ENCODE measurements around the gene PRKCA. TPM values are rescaled to one million over a fixed set of nuclear protein-coding genes. Genes with fewer than 3 reads are reported as not detected.

The PRKCA gene
- total RNA-seq, 1 experiment from 2014 or later, result 22.6 TPM

GRCh38 chr17:66262767-66263166, 39.6 kb upstream of the PRKCA start:
- intact Hi-C loops (cut with micrococcal nuclease), result no loop called here
- CTCF ChIA-PET, result no interaction called here
- Histone ChIP-seq H3K4me1 (ENCODE audit: insufficient read depth, low read length) (peaks cover under 1% of the 10 kb centered on the region; the same call in 1 of the 2 replicates), H3F3A (ENCODE audit: low read length, unreplicated experiment) (no peaks in the 10 kb centered on the region), H2AFZ (ENCODE audit: low read length) (no peak overlapping the region), H3K9me2 (replicated peaks; ENCODE audit: low read length) (no peaks in the 10 kb centered on the region), H3K9ac (ENCODE audit: low read length) (no peak overlapping the region), H3K9me3 (ENCODE audit: low read length) (no peaks in the 10 kb centered on the region), H3K4me3 (ENCODE audit: low read length) (no peak overlapping the region), H3K36me3 (ENCODE audit: low read depth, low read length) (no peaks in the 10 kb centered on the region), H3K4me2 (ENCODE audit: low read length) (no peak overlapping the region), H3K27me3 (ENCODE audit: low read length) (no peaks in the 10 kb centered on the region), H3K27ac (ENCODE audit: low read length) (no peak overlapping the region), H3K79me2 (ENCODE audit: low read length) (no peaks in the 10 kb centered on the region), H4K20me1 (ENCODE audit: low read length) (no peaks in the 10 kb centered on the region)
- POLR2A ChIA-PET (ENCODE audit: unreplicated experiment), result no interaction called here
- ATAC-seq (no peak), DNase-seq (no peak)
- TF ChIP-seq EZH2phosphoT487 (IDR thresholded peaks at IDR 0.05; ENCODE audit: borderline replicate concordance, low read length) (no peak), EZH2 (IDR thresholded peaks at IDR 0.05; ENCODE audit: low read length, unreplicated experiment) (no peak), CTCF (conservative IDR thresholded peaks at IDR 0.05; ENCODE audit: low read depth, low read length) (no peak)
- no TSS peak for BruUV-seq (replicated peaks)

- no peak overlapping the region for H3K9ac ChIP-seq (ENCODE audit: low read length)
- no peak for DNase-seq
- H3K27ac ChIP-seq (ENCODE audit: low read length), result no peak overlapping the region
- no peaks in the 10 kb centered on the region for H3K9me2 ChIP-seq (replicated peaks; ENCODE audit: low read length)
- no peak for ATAC-seq
- no peak overlapping the region for H2AFZ ChIP-seq (ENCODE audit: low read length)
- POLR2A ChIA-PET (ENCODE audit: unreplicated experiment), result no interaction called here
- TF ChIP-seq EZH2phosphoT487 (IDR thresholded peaks at IDR 0.05; ENCODE audit: borderline replicate concordance, low read length) (no peak), EZH2 (IDR thresholded peaks at IDR 0.05; ENCODE audit: low read length, unreplicated experiment) (no peak), CTCF (conservative IDR thresholded peaks at IDR 0.05; ENCODE audit: low read depth, low read length) (no peak)
- no peak overlapping the region for H3K4me2 ChIP-seq (ENCODE audit: low read length)
- H3K36me3 ChIP-seq (ENCODE audit: low read depth, low read length), result no peaks in the 10 kb centered on the region
- H3K27me3 ChIP-seq (ENCODE audit: low read length), result no peaks in the 10 kb centered on the region
- H3K9me3 ChIP-seq (ENCODE audit: low read length), result no peaks in the 10 kb centered on the region
- no peaks in the 10 kb centered on the region for H3F3A ChIP-seq (ENCODE audit: low read length, unreplicated experiment)
- H3K4me1 ChIP-seq (ENCODE audit: insufficient read depth, low read length), result peaks cover 10% of the 10 kb centered on the region
- H3K4me3 ChIP-seq (ENCODE audit: low read length), result no peak overlapping the region
- BruUV-seq (replicated peaks), result no TSS peak
- H3K79me2 ChIP-seq (ENCODE audit: low read length), result no peaks in the 10 kb centered on the region
- intact Hi-C loops (cut with micrococcal nuclease), result no loop called here
- CTCF ChIA-PET, result no interaction called here
- H4K20me1 ChIP-seq (ENCODE audit: low read length), result no peaks in the 10 kb centered on the region
Measured at GRCh38 chr17:66264696-66265095, 37.7 kb upstream of the PRKCA start.

- Histone ChIP-seq H3K9ac (ENCODE audit: low read length) (no peak overlapping the region), H3K27me3 (ENCODE audit: low read length) (no peaks in the 10 kb centered on the region), H3F3A (ENCODE audit: low read length, unreplicated experiment) (peaks cover 9% of the 10 kb centered on the region), H4K20me1 (ENCODE audit: low read length) (no peaks in the 10 kb centered on the region), H3K4me1 (ENCODE audit: insufficient read depth, low read length) (peaks cover 30% of the 10 kb centered on the region), H3K9me2 (replicated peaks; ENCODE audit: low read length) (no peaks in the 10 kb centered on the region), H3K4me2 (ENCODE audit: low read length) (peak overlapping the region; percentile 38), H3K36me3 (ENCODE audit: low read depth, low read length) (no peaks in the 10 kb centered on the region), H3K27ac (ENCODE audit: low read length) (peak overlapping the region; percentile 21), H2AFZ (ENCODE audit: low read length) (peak overlapping the region; percentile 8; the same call in 1 of the 2 replicates), H3K9me3 (ENCODE audit: low read length) (no peaks in the 10 kb centered on the region), H3K4me3 (ENCODE audit: low read length) (no peak overlapping the region), H3K79me2 (ENCODE audit: low read length) (no peaks in the 10 kb centered on the region)
- no TSS peak for BruUV-seq (replicated peaks)
- TF ChIP-seq EZH2 (IDR thresholded peaks at IDR 0.05; ENCODE audit: low read length, unreplicated experiment), result no peak
- no peak for TF ChIP-seq EZH2phosphoT487 (IDR thresholded peaks at IDR 0.05; ENCODE audit: borderline replicate concordance, low read length)
- no peak for TF ChIP-seq CTCF (conservative IDR thresholded peaks at IDR 0.05; ENCODE audit: low read depth, low read length)
- CTCF ChIA-PET, result interaction anchor here (0.5 kb wide), 1 partner anchor 405 kb away, joined by 3 read pairs; no protein-coding TSS in a partner anchor
- ATAC-seq (peak; percentile 56), DNase-seq (peak; percentile 81)
- intact Hi-C loops (cut with micrococcal nuclease), result no loop called here
- POLR2A ChIA-PET (ENCODE audit: unreplicated experiment), result interaction anchor here (0.5 kb wide), 1 partner anchor 1380 kb away, joined by 3 read pairs; no protein-coding TSS in a partner anchor
Measured at GRCh38 chr17:66268247-66268927, 34.0 kb upstream of the PRKCA start.
